GM21825 (cell line): Measurements from ENCODE around the gene CCDC184.
"Not testable (repeated sequence)": the region's sequence is repeated elsewhere in the genome, so short reads cannot be mapped to it uniquely, and the experiment has no call there.

ENCODE experiments used
- ATAC-seq: cut with Tn5 transposase; IDR thresholded peaks from one replicate; pipeline ENCODE4 v1.9.1; 2021; ENCODE audit warnings: mild to moderate bottlenecking, moderate library complexity; ENCODE audit not compliant: unreplicated experiment

The CCDC184 gene

DNA sequence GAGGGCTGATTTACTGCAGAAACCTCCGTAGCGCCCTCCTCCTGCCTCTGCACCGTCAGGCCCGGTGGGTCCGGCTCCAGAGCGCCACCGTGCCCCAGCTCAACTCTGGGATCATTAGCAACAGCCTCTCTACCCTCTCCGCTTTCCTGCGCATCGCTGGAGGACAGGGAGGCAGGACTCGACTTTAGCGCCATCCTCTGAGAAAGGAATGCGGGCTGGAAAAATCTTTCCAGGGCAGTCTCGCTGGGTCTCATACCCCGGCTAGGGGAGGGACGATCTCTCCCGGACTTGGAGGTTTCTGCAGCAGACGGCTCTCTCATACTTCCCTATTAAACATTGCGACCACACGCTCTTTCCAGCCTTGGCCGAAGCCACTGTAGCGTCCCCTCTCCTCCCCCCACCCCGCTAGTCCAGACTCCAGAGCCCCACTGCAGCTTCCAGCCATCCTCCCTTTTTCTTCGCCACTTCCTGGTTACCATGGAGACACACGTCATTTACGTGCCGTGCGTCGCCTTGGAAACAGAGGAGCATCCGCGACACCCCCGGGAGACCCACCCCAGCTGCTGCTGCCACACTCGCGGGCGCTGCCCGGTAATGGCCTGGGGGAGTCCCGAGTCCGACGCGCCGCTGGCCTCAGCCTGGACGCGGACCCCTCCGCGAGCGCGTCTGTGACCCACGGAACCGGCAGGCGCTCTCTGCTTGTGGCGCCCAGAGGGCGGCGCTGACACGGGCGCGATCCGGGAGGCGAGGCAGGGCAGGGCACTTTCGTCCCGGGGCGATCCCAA, at the start of gene CCDC184:
TSS of gene CCDC184 (plus strand) at position 554 of the 785 bp plus-strand sequence. CDS start 479 bp downstream, outside the sequence.
- ATAC-seq: peak; percentile 48

DNA sequence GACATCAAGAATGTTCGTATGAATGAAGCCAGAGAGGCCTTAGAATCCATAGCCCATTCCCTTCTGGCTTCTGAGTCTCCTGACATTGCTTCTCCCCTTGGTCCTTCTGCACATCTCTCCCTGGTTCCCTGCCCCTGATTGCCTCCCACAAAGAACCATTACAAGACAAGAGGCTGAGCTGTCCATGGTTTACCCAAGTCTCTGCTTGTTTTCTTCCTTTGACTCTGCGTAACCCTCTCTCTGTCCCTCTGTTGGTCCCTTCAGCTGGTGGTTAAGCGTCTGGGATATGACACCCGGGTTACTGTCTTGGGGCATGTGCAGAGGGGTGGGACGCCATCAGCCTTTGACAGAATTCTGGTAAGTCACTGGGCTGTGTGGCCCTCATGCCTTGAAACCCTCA, 48.4 kb upstream of the CCDC184 start:
- no peak for ATAC-seq

GRCh38 chr12:48142818-48143674, 40.4 kb upstream of the CCDC184 start:
- ATAC-seq: no peak

DNA sequence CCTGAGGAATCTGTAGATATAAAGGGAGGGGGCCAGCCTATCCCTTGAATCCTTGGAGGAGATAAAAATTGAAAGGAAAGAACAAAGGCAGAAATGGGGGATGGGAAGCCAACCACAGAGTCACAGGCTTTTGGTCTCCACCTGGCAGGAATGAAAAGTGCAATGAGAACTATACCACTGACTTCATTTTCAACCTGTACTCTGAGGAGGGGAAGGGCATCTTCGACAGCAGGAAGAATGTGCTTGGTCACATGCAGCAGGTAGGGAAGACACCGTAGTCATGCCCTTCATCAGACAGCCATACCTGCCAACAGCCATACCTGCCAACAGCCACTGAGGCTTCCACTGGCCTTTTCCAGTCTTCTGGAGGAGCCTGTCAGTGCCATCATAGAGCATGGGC, 39.5 kb upstream of the CCDC184 start:
- no peak for ATAC-seq

GRCh38 chr12:48145981-48146380, 37.5 kb upstream of the CCDC184 start:
- no peak for ATAC-seq

DNA sequence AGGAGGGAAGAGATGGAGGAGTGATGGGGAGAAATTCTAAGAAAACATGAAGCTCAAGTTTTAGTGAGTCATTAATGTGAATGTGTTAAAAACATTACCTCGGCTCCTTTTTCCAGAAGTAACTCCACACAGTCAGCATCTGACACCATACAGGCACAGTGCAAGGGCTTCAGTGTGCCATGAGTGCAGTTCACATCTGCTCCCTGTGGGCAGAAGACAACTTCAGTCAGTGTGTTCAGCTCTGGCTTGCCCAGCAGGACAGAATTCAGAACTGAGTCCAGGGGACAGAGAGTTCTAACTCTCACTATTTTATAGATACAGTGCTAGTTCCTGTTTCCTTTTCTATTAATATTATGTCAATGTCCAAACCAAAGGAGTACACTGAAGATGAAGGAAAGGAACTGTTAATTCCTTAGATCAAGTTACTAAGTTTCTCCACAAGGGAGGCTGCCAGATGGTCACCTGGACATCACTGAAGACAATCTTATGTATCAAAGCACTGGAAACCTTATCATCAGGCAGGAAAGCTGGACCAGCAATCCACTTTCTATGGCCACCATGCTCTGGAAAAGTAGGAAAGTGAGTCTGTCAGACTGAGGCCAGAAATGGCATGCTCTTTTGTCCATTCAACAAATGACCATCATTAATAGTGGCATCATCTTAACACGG, 32.2 kb upstream of the CCDC184 start:
- ATAC-seq: no peak

DNA sequence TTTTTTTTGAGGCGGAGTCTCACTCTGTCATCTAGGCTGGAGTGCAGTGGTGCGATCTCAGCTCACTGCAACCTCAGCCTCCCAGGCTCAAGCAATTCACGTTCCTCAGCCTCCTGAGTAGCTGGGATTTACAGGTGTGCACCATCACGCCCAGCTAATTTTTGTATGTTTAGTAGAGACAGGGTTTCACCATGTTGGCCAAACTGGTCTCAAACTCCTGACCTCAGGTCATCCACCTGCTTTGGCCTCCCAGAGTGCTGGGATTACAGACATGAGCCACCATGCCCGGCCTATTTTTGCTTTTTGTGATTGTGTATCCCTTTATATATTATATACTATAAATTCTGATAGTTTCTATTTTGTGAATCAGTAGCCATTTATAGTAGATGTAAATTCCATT, 27.7 kb upstream of the CCDC184 start:
- not testable (repeated sequence) for ATAC-seq

GRCh38 chr12:48156652-48157017, 26.8 kb upstream of the CCDC184 start:
- ATAC-seq: no peak

- ATAC-seq: peak; percentile 86
These were observed 26.2 kb upstream of the CCDC184 start, which contains the start of gene ASB8 for GRCh38 chr12:48157018-48157888. ASB8 (minus strand) TSS chr12:48157515; CDS start chr12:48153496, 4,019 bp downstream.

DNA sequence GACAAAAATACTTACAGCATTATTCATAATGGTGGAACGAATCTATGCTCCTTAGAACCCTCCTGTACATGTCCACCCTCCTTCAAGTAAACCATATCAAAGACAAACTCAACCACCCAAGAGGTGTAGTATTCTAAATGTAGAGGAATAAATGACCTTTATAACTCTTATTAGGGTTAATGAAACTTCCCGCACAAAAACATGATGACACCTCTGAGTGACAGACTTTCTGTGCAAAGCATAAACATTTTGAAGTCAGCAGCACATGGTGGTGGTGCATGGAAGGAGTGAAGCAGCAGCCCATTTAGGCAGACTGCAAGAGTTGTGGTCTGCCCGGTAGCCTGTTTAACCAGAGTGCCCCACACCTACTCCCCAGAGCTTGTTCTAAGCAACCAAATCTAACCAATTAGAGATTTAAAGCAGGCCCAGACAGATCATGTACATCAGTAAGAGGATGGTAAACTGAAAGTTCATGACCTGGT, 25.5 kb upstream of the CCDC184 start:
- no peak for ATAC-seq

DNA sequence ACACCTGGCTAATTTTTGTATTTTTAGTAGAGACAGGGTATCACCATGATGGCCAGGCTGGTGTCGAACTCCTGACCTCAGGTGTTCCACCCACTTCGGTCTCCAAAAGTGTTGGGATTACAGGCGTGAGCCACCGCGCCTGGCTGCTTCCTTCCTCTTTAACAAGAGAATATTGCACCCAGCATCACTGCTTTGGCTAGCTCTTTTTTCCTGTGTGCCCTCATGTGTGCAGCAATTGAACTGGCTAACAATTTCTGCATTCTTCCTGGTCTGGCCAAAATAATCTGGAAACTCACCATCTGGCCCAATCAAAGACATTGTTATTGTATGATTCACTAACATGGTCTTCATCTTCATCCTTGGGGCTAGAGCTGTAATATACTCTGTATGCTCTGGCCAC, 23.4 kb upstream of the CCDC184 start:
- ATAC-seq: no peak

GRCh38 chr12:48160807-48161206, 22.6 kb upstream of the CCDC184 start:
- ATAC-seq: no peak

DNA sequence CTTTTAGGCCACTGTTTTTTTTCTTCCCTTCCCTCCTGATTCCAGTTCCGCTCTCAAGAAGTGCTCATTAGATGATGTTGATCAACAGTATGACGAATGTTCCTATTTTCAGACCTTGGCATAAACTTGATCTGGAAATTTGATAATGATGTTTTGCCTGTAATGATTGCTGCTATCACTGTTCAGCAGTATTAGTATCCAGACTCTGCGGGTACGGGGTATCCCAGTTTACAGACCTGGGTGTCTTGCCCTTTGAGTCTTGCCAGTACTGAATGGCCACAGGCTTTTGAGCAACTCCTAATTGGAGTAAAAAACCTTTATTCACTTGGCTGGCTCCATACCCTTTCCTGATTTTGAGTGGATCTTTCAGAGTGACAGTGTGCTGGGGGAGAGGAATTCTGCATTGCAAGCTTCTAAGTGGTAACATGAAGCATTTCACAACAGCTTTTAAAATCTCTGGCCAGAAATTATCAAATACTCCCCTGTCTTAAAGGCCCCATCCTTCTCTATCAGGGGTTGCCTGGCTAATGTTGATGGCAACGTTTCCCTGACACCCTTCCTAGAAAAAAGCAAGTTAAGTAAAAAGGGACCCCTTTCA, 20.2 kb upstream of the CCDC184 start:
- no peak for ATAC-seq

- no peak for ATAC-seq
These were observed 19.0 kb upstream of the CCDC184 start for GRCh38 chr12:48164451-48164850.

GRCh38 chr12:48165089-48165981, 18.1 kb upstream of the CCDC184 start:
- no peak for ATAC-seq

- no peak for ATAC-seq
These were observed 14.4 kb upstream of the CCDC184 start for GRCh38 chr12:48169011-48169410.

DNA sequence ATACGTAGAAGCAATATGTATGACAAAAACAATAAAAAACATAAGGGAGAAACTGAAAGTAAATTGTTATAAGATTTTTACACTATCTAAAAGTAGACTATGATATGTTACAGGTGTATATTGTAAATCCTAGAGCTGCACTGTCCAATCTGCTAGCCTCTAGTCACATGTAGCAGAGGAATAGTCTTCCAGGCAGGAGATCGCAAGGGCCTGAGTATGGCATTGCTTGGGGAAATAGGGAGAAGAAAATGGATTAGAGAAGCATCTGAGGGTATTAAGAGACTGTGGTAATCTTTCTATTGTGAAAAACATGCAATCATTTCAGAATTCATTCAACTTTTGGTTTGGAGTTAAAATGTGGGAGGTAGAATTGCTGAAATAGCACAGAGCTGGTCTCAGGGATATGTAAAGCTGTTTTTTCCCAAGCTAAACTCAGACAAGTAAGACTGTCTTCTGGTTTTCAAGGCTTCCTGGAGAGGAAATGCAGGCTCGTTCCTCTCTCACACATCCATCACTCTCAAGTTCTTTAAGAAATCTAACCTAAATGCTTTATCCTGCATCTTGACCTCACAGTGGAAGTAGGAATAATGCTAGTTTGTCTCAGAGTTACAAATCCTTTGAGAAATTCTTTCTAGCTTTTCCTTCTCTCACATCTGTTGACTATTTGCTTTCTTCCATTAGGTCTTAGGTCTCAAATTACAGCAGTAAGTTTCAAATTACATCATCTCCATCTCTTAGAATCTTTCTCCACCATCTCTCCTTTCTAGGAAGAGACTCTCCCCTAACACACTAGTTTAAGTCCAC, 7.6 kb upstream of the CCDC184 start:
- ATAC-seq: no peak

- no peak for ATAC-seq
These were observed 7.1 kb upstream of the CCDC184 start for GRCh38 chr12:48176417-48176751.
